GM19468 (cell line): ENCODE results near the gene TCEA3.

ENCODE experiments used
- ATAC-seq: cut with Tn5 transposase; IDR thresholded peaks from one replicate; pipeline ENCODE4 v1.9.1; 2021; ENCODE audit warnings: mild to moderate bottlenecking, moderate library complexity, moderate number of reproducible peaks; ENCODE audit not compliant: unreplicated experiment; ENCODE audit errors: extremely low read depth

TCEA3 gene

DNA sequence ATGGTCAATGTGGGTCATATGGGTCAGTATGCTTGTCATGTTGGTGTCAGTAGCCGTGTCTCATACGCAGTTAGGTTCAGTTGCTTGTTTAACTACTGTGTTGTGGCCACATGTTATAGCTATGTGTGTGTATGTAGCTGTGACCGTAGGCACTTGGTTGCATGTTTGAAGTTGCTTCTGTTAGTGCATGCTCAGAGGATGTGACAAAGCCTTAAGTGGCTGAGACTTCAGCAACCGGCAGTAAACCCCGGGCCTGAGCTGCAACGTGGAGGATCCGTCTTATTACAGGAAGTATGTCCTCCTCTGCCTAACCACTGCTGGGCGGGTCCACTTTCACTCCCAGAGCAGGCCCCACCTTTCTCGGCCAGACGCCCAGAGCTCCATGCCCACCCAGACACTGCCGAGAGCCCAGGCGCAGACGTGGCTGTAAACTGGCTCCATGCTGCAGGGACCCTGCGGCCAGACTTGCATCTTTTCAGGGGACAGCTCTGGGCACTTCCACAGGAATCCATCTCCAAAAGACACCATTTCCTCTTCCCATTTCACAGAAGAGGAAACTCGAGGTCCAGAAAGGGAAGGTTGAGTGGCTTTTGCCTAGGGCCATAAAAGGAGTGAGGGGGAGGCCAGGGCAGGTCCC is 2.2 kb downstream of the TCEA3 start:
- ATAC-seq: no peak

DNA sequence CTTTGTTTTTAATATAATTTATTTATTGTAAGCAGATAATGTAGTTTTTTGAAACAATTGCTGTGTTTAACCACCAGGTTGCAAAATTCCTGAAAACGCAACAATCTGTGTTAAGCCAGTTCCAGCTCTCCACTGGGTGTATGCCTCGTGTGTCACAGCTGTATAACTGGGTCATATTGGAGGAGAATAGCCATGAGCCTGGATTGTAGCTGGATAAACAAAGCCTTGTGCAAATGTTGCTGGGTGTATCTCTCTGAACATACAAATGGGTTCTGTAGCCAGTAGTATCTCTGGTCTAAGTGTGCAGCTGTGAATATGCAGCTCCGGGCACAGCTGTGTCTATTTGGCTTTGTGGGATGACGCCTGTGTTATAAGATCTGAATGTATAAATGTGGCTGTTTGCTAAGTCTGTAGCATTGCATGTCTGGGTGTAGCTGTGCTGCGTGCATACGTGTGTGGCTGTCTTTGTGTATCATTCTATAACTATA is 2.8 kb downstream of the TCEA3 start:
- no peak for ATAC-seq

DNA sequence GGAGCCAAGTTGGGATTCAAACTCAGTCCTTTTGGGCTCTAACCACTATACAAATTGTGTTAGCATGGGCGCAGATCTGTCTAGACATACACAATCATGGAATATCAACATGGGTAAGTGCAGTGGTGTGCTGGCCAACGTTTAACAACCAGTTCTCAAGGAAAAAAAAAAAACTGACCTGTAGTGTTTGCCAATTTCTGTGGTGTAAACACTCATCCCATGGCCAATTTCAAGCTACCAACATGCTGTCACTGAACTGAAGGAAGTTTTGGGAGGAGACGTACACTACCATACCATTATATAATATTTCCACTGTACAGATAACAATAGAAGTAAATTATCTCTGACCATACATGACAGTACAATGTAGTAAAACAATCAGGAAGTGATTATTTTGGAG is 3.2 kb downstream of the TCEA3 start:
- no peak for ATAC-seq

DNA sequence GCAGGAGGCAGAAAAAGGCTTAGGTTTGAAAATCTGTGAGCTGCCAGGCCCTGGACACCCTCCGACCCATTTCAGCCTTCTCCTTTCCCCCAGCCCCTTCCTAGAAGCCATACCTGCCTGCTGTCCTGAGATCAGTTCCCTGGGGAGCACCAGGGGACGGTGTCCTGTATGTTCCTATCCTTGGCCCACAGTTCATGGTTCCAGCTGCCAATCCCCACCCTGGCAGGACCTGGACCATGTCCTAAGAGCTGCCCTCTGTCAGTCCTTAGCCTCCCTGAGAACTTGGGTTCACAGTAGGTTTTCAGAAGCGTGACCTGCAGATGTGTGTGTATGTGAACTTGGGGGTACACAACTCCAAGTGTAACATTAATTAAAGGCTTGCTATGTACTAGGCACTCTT is 3.8 kb downstream of the TCEA3 start:
- ATAC-seq: no peak

DNA sequence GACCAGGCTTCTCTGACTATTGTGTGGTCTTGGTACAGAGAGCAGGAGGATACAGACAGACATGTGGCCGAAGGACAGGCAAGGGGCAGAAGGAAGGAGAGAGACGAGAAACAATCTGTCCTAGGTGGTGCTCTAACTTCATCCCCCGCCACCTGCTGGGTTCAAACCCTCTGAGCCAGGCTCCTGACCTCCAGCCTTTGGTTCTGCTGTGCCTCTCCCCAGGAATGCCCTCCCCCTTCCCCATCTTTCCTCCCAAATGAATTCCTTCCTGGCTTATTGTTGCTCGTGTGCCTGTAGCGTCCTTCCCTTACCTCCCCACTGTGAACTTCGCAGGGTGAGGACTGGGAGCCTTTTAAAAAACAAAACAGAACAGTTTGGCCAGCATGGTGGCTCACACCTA is 5.4 kb downstream of the TCEA3 start:
- ATAC-seq: no peak

DNA sequence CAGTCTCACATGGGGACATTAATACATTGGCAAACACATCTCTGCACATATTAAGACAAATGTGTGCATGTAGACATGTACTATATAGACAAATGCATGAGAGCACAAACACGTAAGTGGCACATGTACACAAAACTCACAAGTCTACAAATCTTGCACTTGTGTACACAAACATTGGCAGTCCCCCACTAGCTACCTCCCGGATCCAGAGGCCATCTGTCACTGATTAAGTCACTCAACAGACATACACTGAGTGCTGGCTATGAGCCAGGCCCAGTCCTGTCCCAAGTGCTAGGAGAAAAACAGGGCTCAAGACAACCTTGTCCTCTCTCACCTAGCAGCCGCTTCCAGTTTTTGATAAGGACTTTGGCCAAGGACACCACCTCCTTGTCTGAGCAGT is 7.0 kb downstream of the TCEA3 start:
- no peak for ATAC-seq

DNA sequence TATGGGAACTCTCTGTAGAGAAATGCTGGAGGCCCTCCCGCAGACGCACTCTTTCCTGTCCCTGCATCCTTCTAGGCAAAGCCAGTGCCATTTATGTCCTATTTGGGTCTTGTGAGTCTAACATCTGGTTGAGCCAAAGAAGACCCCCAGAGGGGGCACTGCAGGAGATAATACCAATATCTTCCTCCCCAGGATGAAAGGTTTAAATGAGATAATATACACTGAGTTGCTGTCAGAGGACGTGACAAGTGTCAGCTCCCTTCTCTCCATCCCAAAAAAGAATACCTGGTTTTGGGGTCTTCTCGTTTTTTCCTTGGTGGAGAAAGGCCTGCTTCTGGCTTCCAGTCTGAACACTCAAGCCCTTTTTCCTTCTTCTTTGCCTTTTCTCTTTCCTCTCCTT is 7.6 kb downstream of the TCEA3 start:
- ATAC-seq: no peak

DNA sequence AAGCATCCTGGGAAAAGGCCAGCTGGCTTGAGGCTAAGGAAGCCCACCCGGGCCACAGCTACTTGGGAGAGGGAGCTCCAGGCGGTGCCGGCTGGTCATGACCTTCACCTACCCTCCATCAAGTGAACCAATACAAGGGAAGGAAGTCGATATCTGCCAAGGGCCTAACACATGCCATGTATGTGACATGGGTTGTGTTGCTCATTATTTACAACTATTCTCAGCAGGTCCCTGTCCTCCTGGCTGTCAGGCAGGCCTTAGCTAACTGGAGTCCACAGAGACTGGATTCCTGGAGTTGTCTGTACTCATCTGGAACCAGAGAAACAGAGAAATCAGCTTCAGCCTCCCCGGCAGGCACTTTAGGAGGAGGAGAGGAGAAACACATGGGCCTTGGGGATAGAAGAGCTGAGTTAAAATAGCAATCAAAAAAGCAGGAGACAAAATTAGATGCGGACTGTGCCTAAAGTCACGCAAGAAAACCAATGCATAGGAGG is 15.7 kb downstream of the TCEA3 start:
- no peak for ATAC-seq

DNA sequence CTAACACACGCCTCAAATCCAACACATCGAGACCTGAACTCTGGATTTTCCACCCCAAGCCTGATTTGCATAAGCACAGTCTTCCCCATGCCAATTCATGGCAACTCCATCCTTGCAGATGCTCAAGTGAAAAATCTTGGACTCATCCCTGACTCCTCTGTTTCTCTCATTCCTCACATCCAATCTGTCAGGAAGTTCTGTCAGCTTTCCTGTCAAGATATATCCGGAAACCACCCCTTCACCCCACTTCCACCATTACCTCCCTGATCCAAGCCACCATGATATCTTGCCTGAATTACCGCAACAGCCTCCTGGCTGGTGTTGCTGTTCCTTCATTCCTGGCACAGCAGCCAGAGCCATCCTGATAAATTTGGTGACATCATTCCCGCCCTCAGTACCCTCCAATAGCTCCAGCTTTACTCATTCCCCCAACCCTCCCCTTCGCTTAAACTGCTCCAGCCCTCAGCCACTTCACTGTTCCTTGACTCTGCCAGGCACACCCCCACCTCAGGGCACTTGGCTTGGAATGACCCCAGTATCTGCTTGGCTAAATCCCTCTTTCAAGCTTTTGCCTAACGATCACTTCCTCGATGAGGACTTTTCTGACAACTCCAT is 17.4 kb downstream of the TCEA3 start:
- no peak for ATAC-seq

DNA sequence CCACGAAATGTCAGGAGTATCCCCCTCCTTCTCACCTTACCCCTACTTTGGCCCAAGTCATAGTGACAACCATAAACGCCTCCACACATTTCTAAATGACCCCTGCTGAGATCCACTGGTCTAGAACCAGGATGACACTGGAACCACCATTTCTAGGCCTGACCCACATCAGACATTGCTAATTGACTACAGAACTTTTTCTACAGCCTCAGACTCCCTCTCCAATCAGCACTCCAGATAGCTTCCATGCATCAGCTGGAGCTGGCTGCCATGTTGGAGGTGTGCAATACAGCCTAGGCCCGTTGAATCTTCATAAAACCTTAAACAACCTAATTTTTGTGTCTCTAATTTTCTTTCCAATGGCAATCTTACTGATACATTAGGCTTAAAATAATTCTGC is 18.6 kb downstream of the TCEA3 start:
- no peak for ATAC-seq

DNA sequence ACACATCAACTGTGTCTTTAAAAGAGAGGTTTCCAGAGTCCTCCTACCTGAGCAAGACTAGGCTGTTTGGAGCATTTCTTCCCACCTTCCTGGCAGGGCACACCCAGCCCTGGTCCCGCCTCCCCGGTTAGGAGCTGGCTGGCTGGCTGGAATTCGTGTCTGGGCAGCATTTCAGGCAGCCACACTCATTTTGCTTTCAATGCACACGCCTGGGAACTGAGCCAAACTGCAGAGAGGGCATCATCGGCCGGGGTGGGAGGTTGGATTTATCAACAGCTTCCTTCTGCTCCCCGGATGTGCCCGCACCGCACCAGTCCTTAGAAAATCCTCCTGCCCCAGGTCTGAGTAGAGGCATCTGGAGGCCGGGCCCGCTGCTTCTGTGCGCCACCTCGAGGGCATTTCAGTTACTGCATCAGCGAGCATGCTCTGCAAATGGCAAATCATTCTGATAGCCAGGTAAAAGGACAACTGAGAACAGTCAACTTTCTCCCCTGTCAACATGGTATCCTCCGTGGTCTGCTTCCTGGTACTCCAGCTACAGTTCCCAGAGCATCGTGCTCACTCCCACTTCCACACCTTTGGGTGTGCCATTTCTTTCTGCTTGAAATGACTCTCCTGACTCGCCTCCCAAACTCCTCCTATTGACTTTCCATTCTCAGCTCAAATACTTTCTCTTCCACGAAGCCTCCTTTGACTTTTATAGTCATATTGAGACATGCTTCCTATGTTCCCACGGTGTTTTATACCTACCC is 20.6 kb downstream of the TCEA3 start:
- ATAC-seq: no peak

DNA sequence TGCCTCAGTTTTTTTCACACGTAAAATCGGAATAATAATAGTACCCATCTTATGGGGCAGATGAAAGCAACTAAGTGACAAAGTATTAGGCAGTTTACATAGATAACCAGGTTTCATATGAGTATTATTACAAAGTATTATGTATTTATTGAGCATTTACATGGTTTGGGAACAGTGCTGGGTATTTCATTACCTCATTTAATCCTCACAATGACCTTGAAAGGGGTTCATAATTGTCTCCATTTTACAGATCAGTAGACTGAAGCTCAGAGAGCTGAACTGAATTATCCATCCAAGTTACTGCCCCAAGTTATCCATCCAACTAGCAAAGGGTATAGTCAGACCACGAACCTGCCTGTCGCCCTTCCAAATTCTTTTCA is 21.2 kb downstream of the TCEA3 start:
- ATAC-seq: no peak

DNA sequence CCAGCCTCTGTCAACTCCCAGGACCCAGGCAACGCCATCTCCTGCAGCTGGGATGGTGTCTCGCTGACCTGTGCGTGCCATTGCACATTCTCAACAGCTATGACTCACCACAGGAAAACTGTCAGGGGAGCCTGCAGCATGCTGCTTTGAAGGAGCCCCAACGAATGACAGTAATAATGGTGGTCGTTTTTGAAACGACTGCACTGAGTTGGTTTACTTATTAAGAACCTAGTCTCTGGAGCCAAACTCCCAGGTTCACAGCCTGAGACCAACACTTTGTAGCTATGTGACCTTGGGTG is 21.6 kb downstream of the TCEA3 start:
- ATAC-seq: no peak

DNA sequence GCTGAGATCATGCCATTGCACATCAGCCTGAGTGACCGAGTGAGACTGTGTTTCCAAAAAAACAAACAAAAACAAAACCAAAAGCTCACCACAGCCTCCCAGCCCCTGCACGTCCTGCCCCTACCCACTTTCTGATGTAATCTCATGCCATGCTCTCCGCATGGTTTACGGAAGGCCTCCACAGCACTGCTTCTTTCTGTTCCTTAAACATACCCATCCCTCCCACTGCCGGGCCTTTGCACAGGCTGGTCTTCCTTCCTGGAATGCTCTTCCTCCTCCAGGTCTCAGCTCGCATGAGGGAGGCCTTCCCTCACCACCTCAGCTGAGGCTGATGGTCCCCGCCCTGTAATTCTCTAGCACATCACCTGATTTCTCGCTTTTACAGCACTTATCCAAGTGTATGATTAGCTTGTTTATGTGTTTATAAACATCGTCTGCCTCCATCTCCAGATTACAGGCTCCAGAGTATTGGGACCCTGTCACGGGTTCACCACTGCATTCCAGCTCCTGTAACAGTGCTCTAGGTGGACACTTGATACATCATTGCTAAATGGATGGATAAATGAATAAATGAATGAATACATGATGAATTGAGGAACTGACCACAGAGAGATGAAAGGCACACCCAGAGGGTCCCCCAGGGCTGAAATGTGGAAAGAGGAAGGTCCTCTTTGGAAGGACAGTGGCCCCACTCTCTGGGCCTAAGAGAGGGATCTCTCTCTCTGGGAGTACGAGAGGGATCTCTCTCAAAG is 22.1 kb downstream of the TCEA3 start:
- no peak for ATAC-seq

DNA sequence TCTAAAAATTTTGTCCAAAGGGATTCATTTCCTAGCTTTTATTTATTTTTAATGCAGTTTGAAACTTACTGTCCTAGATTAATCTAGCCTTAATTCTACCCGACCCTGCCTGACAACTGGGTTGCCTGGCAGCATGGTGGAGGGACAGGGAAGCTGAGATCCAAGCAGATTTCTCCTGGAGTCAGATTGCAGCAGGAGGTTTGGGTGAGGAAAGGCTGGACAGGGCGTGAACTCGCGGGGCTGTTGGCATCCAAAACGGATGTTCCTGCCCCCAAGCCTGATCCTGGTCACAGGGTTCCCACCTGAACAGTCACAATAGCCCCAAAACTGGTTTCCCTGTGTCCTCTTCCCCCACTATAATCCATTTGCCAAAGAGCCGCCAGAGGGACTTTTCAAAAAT is 23.2 kb downstream of the TCEA3 start:
- no peak for ATAC-seq

DNA sequence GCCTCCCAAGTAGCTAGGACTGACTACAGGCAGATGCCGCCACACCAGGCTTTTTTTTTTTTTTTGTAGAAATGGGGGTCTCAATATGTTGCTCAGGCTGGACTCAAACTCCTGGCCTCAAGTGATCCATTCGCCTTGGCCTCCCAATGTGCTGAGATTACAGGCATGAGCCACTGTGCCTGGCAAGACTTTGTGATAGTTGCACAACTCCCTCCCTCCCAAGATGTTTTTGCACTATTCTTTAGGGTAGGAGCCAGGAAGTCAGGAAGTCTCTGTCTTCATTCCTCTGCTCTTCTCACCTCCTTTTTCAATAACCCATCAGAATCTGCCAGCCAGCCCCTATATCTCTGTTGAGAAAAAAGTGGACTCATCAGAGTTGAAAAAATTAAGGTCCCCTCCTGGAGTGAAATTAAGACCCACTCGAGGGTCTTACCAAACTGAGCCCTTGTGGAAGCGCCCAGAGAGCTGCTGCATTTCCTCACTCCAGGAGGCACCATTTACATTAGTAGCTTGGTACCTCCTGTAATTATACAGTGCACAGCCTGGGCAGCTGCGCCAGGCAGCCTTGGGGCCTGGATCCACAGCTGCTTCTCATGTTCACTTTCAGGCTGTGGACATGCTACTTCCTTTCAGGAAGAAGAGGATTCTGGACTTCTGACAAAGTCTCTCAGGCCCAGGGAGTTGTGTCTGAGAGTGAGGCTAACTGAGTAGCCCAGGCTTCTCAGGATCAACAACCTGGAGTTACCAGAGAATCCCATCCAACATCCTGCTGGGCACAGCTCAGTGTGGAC is 24.0 kb downstream of the TCEA3 start:
- no peak for ATAC-seq

DNA sequence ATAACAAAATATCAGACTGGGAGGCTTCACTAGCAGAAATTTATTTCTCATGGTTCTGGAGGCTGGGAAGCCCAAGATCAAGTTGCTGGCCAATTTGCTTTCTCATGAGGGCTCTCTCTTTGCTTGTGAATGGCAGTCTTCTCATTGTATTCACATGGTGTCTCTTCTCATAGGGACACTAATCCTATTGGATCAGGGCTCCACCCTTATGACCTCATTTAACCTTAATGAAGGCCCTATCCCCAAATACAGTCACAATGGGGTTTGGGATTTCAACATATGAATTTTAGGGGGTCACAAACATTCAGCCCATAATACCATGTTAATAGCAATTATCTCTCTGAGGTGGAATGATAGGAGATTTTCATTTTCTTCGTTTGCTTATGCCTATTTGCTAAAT is 25.3 kb downstream of the TCEA3 start:
- no peak for ATAC-seq

DNA sequence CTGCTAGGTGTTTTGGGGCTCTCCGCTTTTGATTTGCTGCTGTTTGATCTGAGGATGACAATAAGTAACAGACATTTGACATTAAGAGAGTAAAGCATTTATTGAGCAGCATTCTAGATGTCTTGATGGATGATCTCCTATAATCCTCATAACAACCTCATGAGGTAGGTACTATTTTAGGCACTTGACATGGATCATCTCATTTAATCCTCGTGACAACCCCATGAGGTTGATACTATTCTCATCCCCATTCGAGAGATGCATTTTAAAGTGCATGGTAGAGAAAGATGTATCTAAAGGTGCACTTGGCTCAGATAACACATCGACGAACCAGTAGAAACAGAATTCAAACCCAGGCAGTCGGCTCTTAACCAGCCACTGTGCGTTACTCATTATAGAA is 26.6 kb downstream of the TCEA3 start:
- ATAC-seq: no peak

DNA sequence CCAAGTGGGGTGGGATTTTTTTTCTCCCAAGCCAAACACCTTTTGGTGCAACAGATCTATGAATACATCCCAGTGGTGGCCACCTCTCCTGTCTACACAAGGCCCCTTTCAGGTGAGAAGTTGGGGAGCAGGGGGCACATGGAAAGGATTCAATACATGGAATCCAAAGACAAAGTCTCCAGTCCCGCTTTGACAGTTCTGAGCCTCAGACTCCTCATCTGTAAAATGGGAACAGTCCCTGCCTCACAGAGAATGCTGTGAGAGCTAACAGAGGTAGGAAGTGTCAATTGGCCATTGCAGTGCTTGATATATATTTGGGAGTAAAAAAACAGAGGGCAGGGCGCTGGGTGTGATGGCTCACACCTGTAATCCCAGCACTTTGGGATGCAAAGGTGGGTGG is 28.2 kb downstream of the TCEA3 start:
- ATAC-seq: no peak

DNA sequence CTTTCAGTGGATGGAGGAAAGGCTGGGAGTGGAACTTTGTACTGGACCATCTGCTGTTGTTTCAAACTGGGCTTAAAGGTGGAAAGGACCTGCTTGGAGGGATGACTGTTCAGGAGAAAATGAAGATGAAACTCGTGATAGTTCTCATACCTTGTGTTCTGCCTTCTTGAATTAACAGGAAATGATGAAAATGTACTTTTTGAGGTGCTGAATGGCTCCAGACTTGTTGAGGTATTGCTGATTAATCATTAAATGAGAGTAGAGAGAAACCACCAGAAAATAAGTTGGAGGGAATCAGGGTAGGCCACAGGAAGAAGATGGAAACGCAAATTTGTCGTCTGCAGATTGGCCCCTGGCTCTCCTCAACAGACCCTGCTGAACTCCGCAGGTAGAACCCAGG is 28.7 kb downstream of the TCEA3 start:
- ATAC-seq: no peak
